HG03378 (cell line): ENCODE results near the gene CAND2.
A peak's percentile ranks its signal among the peaks of the same experiment; 100 is the strongest.
"Not testable (repeated sequence)": the region's sequence is repeated elsewhere in the genome, so short reads cannot be mapped to it uniquely, and the experiment has no call there.

Experiments
- ATAC-seq: cut with Tn5 transposase; IDR thresholded peaks from one replicate; pipeline ENCODE4 v1.9.1; 2021; ENCODE audit warnings: mild to moderate bottlenecking, moderate library complexity; ENCODE audit not compliant: unreplicated experiment

The CAND2 gene

GRCh38 chr3:12854565-12854964 lies 58.1 kb downstream of the CAND2 start:
- no peak for ATAC-seq

GRCh38 chr3:12856626-12857025 lies 60.1 kb downstream of the CAND2 start:
- ATAC-seq = no peak

- no peak for ATAC-seq
Measured at GRCh38 chr3:12859840-12860239, 63.4 kb downstream of the CAND2 start.

GRCh38 chr3:12861611-12862010 lies 65.1 kb downstream of the CAND2 start:
- ATAC-seq = no peak

- ATAC-seq = no peak
Measured at GRCh38 chr3:12862387-12862786, 65.9 kb downstream of the CAND2 start.

GRCh38 chr3:12865271-12865670 lies 68.8 kb downstream of the CAND2 start:
- ATAC-seq = no peak

GRCh38 chr3:12866836-12867235 lies 70.4 kb downstream of the CAND2 start:
- no peak for ATAC-seq

GRCh38 chr3:12868039-12869034 lies 71.9 kb downstream of the CAND2 start:
- ATAC-seq = peak; percentile 58

GRCh38 chr3:12869035-12869621 lies 72.6 kb downstream of the CAND2 start:
- no peak for ATAC-seq

- ATAC-seq = no peak
Measured at GRCh38 chr3:12870942-12871341, 74.5 kb downstream of the CAND2 start.

GRCh38 chr3:12871404-12871983 lies 75.0 kb downstream of the CAND2 start:
- no peak for ATAC-seq

- no peak for ATAC-seq
Measured at GRCh38 chr3:12875857-12876836, 79.7 kb downstream of the CAND2 start.

- no peak for ATAC-seq
Measured at GRCh38 chr3:12877040-12877439, 80.6 kb downstream of the CAND2 start.

- no peak for ATAC-seq
Measured at GRCh38 chr3:12878141-12878574, 81.7 kb downstream of the CAND2 start.

GRCh38 chr3:12878758-12879157 lies 82.3 kb downstream of the CAND2 start:
- ATAC-seq = not testable (repeated sequence)

GRCh38 chr3:12879191-12879815 lies 82.8 kb downstream of the CAND2 start:
- ATAC-seq = no peak

- ATAC-seq = not testable (repeated sequence)
Measured at GRCh38 chr3:12881858-12882257, 85.4 kb downstream of the CAND2 start.

- no peak for ATAC-seq
Measured at GRCh38 chr3:12882336-12883310, 86.1 kb downstream of the CAND2 start.

GRCh38 chr3:12884186-12884680 lies 87.8 kb downstream of the CAND2 start:
- ATAC-seq = no peak
